Mesendoderm (in vitro differentiated cells): ENCODE results near the gene LATS2.
"Not testable (repeated sequence)": the region's sequence is repeated elsewhere in the genome, so short reads cannot be mapped to it uniquely, and the experiment has no call there.

Experiments
- DNase-seq: peaks from one replicate; pipeline ENCODE4 v3.0.0; 2013
- H2AK5ac ChIP-seq: 2 replicates; pipeline ENCODE4 v1.6.1; 2013; ENCODE audit warnings: low read length, inconsistent platforms
- H2BK120ac ChIP-seq: 2 replicates; pipeline ENCODE4 v1.6.1; 2013; ENCODE audit warnings: low read depth, mild to moderate bottlenecking, low read length, moderate library complexity, mixed read lengths
- H2BK15ac ChIP-seq: replicated peaks from 2 replicates; pipeline ENCODE4 v1.6.1; 2013; ENCODE audit warnings: low read depth, mild to moderate bottlenecking, moderate library complexity
- H2BK5ac ChIP-seq: 2 replicates; pipeline ENCODE4 v1.6.1; 2013; ENCODE audit warnings: low read length, inconsistent platforms
- H3K18ac ChIP-seq: 2 replicates; pipeline ENCODE4 v1.6.1; 2013; ENCODE audit warnings: mild to moderate bottlenecking, low read length, mixed read lengths
- H3K23ac ChIP-seq: one replicate; pipeline ENCODE4 v1.6.1; 2013; ENCODE audit warnings: low read length
- H3K27ac ChIP-seq: 2 replicates; pipeline ENCODE4 v1.5.1; 2013; ENCODE audit warnings: low read depth, mild to moderate bottlenecking, inconsistent platforms, low read length, moderate library complexity
- H3K27me3 ChIP-seq: 2 replicates; pipeline ENCODE4 v1.6.1; 2013; ENCODE audit warnings: low read length, control low read depth, mild to moderate bottlenecking, inconsistent platforms; ENCODE audit not compliant: insufficient read depth, poor library complexity
- H3K36me3 ChIP-seq: 2 replicates; pipeline ENCODE4 v1.6.1; 2013; ENCODE audit warnings: low read length, inconsistent platforms; ENCODE audit not compliant: control insufficient read depth, insufficient read depth
- H3K4ac ChIP-seq: one replicate; pipeline ENCODE4 v1.6.1; 2013; ENCODE audit warnings: low read depth, mild to moderate bottlenecking, low read length, moderate library complexity
- H3K4me1 ChIP-seq: 2 replicates; pipeline ENCODE4 v1.6.1; 2013; ENCODE audit warnings: low read depth, low read length, inconsistent platforms; ENCODE audit not compliant: control insufficient read depth
- H3K4me2 ChIP-seq: 2 replicates; pipeline ENCODE4 v1.6.1; 2013; ENCODE audit warnings: low read length
- H3K4me3 ChIP-seq: 2 replicates; pipeline ENCODE4 v1.5.1; 2013; ENCODE audit warnings: mild to moderate bottlenecking, low read length
- H3K56ac ChIP-seq: one replicate; pipeline ENCODE4 v1.6.1; 2013; ENCODE audit warnings: low read length
- H3K79me1 ChIP-seq: 2 replicates; pipeline ENCODE4 v1.6.1; 2013; ENCODE audit warnings: low read length, inconsistent platforms
- H3K79me2 ChIP-seq: 2 replicates; pipeline ENCODE4 v1.6.1; 2013; ENCODE audit warnings: mild to moderate bottlenecking, low read length; ENCODE audit not compliant: control insufficient read depth, insufficient read depth
- H3K9ac ChIP-seq: 2 replicates; pipeline ENCODE4 v1.6.1; 2013; ENCODE audit warnings: low read length, inconsistent platforms
- H4K5ac ChIP-seq: one replicate; pipeline ENCODE4 v1.6.1; 2013; ENCODE audit warnings: low read length
- H4K8ac ChIP-seq: one replicate; pipeline ENCODE4 v1.6.1; 2013; ENCODE audit warnings: low read depth, mild to moderate bottlenecking, control low read depth, low read length, moderate library complexity
- WGBS: extraction: QIAGEN DNeasy Blood & Tissue Kit; methylation state at CpG from one replicate; pipeline ENCODE4 v1.1.7; 2013; ENCODE audit warnings: low lambda C conversion rate, missing lambda C conversion rate; ENCODE audit not compliant: insufficient coverage; ENCODE audit errors: extremely low coverage; 5-methylcytosine and 5-hydroxymethylcytosine counted together

LATS2 gene

GRCh38 chr13:20953245-20953931 lies 108.0 kb downstream of the LATS2 start:
- Histone ChIP-seq H2BK15ac (no peak overlapping the region), H3K56ac (no peak overlapping the region), H3K9ac (no peak overlapping the region), H3K4me3 (no peak overlapping the region), H2BK5ac (no peak overlapping the region), H3K18ac (no peak overlapping the region), H3K79me1 (no peaks in the 10 kb centered on the region), H2AK5ac (no peak overlapping the region), H2BK120ac (no peak overlapping the region), H4K5ac (no peak overlapping the region), H3K27me3 (no peaks in the 10 kb centered on the region), H3K27ac (no peak overlapping the region), H3K23ac (no peak overlapping the region), H4K8ac (no peak overlapping the region), H3K4me2 (no peak overlapping the region), H3K79me2 (no peaks in the 10 kb centered on the region), H3K36me3 (no peaks in the 10 kb centered on the region), H3K4ac (no peak overlapping the region), H3K4me1 (no peaks in the 10 kb centered on the region)
- no peak for DNase-seq
- no CpG with 5 or more reads among the region's 16 CpGs for WGBS

GRCh38 chr13:20952838-20953237 lies 108.5 kb downstream of the LATS2 start:
- Histone ChIP-seq H2AK5ac (no peak overlapping the region), H3K4ac (no peak overlapping the region), H3K4me2 (no peak overlapping the region), H3K79me1 (no peaks in the 10 kb centered on the region), H2BK120ac (no peak overlapping the region), H3K27ac (no peak overlapping the region), H3K79me2 (no peaks in the 10 kb centered on the region), H4K5ac (no peak overlapping the region), H2BK5ac (no peak overlapping the region), H3K56ac (no peak overlapping the region), H3K4me3 (no peak overlapping the region), H3K9ac (no peak overlapping the region), H3K27me3 (no peaks in the 10 kb centered on the region), H4K8ac (no peak overlapping the region), H3K23ac (no peak overlapping the region), H3K4me1 (no peaks in the 10 kb centered on the region), H3K36me3 (no peaks in the 10 kb centered on the region), H3K18ac (no peak overlapping the region), H2BK15ac (no peak overlapping the region)
- no peak for DNase-seq
- WGBS, result no CpG with 5 or more reads among the region's 16 CpGs

- not testable (repeated sequence) for H2BK5ac ChIP-seq, H3K56ac ChIP-seq, H3K4me2 ChIP-seq, H3K36me3 ChIP-seq, H3K79me2 ChIP-seq, DNase-seq, H3K23ac ChIP-seq, H4K8ac ChIP-seq, H3K9ac ChIP-seq, H3K79me1 ChIP-seq, H3K4me3 ChIP-seq, H3K27me3 ChIP-seq, H2AK5ac ChIP-seq, H3K18ac ChIP-seq, H3K4ac ChIP-seq, H2BK15ac ChIP-seq, H3K4me1 ChIP-seq, H4K5ac ChIP-seq, H2BK120ac ChIP-seq, H3K27ac ChIP-seq
- WGBS, result no CpG with 5 or more reads among the region's 3 CpGs
These were observed 113.4 kb downstream of the LATS2 start for GRCh38 chr13:20948001-20948400.

DNA sequence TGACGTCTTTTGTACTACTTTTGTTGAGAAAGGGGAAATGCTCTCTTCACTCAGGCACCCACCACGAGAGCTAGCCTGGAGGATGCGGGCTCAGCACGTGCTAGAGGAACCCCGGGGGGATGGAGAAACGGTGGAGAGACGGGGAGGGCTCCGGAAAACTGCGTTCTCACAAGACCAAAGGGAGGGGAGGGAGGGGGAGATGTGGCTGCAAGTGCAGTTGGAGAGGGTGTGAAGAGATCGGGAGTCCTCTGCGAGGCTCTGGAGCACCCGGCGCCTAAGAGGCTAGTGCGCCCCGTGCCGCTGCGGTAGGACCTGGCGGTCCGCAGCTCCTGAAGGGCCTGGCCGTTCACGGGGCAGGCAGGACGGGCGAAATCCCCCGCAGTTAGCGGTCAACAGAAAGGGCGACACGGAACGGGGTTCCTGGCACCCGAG lies 115.4 kb downstream of the LATS2 start:
- H2BK120ac ChIP-seq, result no peak overlapping the region
- H3K79me2 ChIP-seq, result no peaks in the 10 kb centered on the region
- H3K4me2 ChIP-seq, result peak overlapping the region; percentile 35
- no peak overlapping the region for H3K4me3 ChIP-seq
- H3K23ac ChIP-seq, result no peak overlapping the region
- no peaks in the 10 kb centered on the region for H3K27me3 ChIP-seq
- no peak overlapping the region for H3K27ac ChIP-seq
- H2BK5ac ChIP-seq, result no peak overlapping the region
- H3K9ac ChIP-seq, result peak overlapping the region; percentile 37
- H3K4me1 ChIP-seq, result no peaks in the 10 kb centered on the region
- H3K79me1 ChIP-seq, result no peaks in the 10 kb centered on the region
- no peak overlapping the region for H4K8ac ChIP-seq
- WGBS, result no CpG with 5 or more reads among the region's 29 CpGs
- no peak overlapping the region for H4K5ac ChIP-seq
- H3K18ac ChIP-seq, result no peak overlapping the region
- peak overlapping the region; percentile 77 for H3K56ac ChIP-seq
- H2AK5ac ChIP-seq, result no peak overlapping the region
- no peak for DNase-seq
- no peak overlapping the region for H2BK15ac ChIP-seq
- H3K36me3 ChIP-seq, result no peaks in the 10 kb centered on the region
- no peak overlapping the region for H3K4ac ChIP-seq

DNA sequence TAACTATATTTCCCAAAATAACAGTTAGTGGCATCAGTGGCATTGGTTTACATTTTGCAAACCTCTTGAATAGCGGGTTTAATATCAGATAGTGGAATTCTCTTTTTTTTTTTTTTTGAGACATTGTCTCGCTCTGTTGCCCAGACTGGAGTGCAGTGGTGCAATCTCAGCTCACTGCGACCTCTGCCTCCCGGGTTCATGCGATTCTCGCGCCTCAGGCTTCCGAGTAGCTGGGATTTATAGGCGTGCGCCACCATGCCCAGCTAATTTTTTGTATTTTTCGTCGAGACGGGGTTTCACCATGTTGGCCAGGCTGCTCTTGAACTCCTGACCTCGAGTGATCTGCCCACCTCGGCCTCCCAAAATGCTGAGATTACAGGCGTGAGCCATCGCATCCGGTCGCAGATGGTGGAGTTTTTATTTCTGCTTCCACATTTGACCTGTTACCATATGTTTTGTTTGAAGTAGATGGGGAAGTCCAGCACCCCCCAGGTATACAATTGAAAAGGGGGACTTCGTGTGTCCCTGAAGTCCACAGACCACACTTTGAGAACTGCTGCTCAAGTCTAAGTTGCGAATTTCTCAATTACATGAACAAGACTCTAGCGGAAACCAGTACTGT lies 118.3 kb downstream of the LATS2 start:
- WGBS, result no CpG with 5 or more reads among the region's 22 CpGs
- Histone ChIP-seq H3K27me3 (no peaks in the 10 kb centered on the region), H3K27ac (no peak overlapping the region), H3K18ac (no peak overlapping the region), H3K9ac (no peak overlapping the region), H2BK15ac (no peak overlapping the region), H3K4me2 (no peak overlapping the region), H3K56ac (no peak overlapping the region), H3K4ac (no peak overlapping the region), H2AK5ac (no peak overlapping the region), H3K23ac (no peak overlapping the region), H3K4me3 (no peak overlapping the region), H4K5ac (no peak overlapping the region), H3K36me3 (no peaks in the 10 kb centered on the region), H4K8ac (no peak overlapping the region), H3K79me2 (no peaks in the 10 kb centered on the region), H3K79me1 (no peaks in the 10 kb centered on the region), H2BK120ac (no peak overlapping the region), H3K4me1 (no peaks in the 10 kb centered on the region), H2BK5ac (no peak overlapping the region)
- no peak for DNase-seq

- H4K8ac ChIP-seq, H3K4me2 ChIP-seq, H3K36me3 ChIP-seq, H3K4ac ChIP-seq, H3K79me1 ChIP-seq, H3K18ac ChIP-seq, H3K79me2 ChIP-seq, H3K27ac ChIP-seq, H2BK15ac ChIP-seq, H3K4me1 ChIP-seq, H3K27me3 ChIP-seq, H3K23ac ChIP-seq, H2BK120ac ChIP-seq, DNase-seq, H3K4me3 ChIP-seq, H2AK5ac ChIP-seq, H4K5ac ChIP-seq, H3K9ac ChIP-seq, H3K56ac ChIP-seq, H2BK5ac ChIP-seq: not testable (repeated sequence)
- no CpG with 5 or more reads among the region's 10 CpGs for WGBS
These were observed 120.9 kb downstream of the LATS2 start for GRCh38 chr13:20940511-20940910.
